GM19328 (cell line): ENCODE results near the gene ZBTB21.
"Not testable (repeated sequence)": the region's sequence is repeated elsewhere in the genome, so short reads cannot be mapped to it uniquely, and the experiment has no call there.

Source experiments
- ATAC-seq: cut with Tn5 transposase; IDR thresholded peaks from one replicate; pipeline ENCODE4 v1.9.1; 2021; ENCODE audit warnings: mild to moderate bottlenecking, moderate library complexity; ENCODE audit not compliant: unreplicated experiment

Gene ZBTB21

GRCh38 chr21:41954654-41955499 lies 55.3 kb downstream of the ZBTB21 start:
- ATAC-seq, result no peak

GRCh38 chr21:41953831-41954653 lies 56.1 kb downstream of the ZBTB21 start, which contains the start of gene C2CD2:
C2CD2 (minus strand) TSS chr21:41954018; CDS start chr21:41953648, 370 bp downstream.
- ATAC-seq, result peak; percentile 45

- ATAC-seq, result peak; percentile 22
These were observed 56.8 kb downstream of the ZBTB21 start for GRCh38 chr21:41953249-41953830.

- no peak for ATAC-seq
These were observed 57.5 kb downstream of the ZBTB21 start for GRCh38 chr21:41952568-41953248.

- ATAC-seq, result no peak
These were observed 58.1 kb downstream of the ZBTB21 start for GRCh38 chr21:41951876-41952567.

GRCh38 chr21:41950941-41951351 lies 59.2 kb downstream of the ZBTB21 start:
- no peak for ATAC-seq

DNA sequence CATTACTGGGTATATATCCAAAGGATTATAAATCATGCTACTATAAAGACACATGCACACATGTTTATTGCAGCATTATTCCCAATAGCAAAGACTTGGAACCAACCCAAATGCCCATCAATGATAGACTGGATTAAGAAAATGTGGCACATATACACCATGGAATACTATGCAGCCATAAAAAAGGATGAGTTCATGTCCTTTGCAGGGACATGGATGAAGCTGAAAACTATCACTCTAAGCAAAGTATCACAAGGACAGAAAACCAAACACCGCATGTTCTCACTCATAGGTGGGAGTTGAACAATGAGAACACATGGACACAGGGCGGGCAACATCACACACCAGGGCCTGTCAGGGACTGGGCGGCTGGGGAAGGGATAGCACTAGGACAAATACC lies 60.5 kb downstream of the ZBTB21 start:
- ATAC-seq, result not testable (repeated sequence)

DNA sequence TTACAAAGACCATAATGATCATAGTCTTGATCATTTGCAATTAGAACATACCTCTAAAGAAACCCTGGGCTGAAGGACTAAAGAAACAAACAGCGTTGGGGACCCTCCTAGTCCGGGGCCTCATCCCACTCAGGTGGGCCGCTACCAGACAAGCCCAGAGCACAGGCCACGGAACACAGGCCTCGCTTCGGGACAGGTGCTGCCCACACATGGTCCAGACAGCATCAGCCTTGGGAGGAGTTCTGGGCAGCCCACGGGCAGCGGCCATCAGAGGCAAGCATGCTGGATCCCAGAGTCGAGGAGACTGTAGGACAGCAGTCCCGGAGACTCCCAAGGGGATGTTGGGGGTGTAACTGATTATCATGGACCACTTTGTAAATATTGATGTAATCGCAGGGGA lies 61.3 kb downstream of the ZBTB21 start:
- ATAC-seq, result no peak

GRCh38 chr21:41948078-41948895 lies 61.9 kb downstream of the ZBTB21 start:
- ATAC-seq, result no peak

DNA sequence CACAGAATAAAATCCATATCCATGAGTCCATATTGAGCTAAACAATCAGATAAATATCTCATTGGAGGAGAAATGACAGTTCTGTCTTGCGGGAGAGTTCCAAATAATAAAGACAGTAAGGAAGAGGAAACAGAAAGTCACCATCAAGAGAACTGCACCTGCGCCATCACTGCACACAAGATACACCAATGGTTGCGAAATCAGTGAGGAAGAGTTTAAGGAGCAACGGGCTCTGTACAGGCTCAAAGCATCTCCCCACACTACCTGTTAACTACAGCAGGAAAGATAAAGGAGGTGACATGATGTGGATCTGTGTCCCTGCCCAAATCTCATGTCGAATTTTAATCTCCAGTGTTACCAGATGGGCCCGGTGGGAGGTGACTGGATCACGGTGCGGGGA lies 64.2 kb downstream of the ZBTB21 start:
- no peak for ATAC-seq

GRCh38 chr21:41943851-41944250 lies 66.3 kb downstream of the ZBTB21 start:
- no peak for ATAC-seq

DNA sequence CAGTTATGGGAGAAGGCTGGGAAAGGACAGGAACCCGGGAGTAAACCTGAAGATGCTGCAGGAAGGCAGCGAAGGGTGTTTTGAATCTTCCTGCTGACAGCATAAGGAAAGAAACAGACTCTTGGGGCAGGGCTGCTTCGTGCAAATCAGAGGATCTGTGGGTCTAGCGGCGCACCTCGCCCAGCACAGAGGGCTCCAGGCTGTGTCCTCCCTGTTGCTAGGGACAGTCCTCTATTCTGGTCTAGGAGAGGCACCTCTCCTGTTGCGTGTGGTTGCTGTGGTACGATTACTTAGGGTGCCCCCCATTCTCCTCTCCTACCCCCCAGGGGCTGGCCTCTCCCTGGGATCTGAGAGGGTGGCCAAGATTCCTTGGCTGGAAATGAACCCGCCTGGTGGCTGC lies 67.7 kb downstream of the ZBTB21 start:
- no peak for ATAC-seq

DNA sequence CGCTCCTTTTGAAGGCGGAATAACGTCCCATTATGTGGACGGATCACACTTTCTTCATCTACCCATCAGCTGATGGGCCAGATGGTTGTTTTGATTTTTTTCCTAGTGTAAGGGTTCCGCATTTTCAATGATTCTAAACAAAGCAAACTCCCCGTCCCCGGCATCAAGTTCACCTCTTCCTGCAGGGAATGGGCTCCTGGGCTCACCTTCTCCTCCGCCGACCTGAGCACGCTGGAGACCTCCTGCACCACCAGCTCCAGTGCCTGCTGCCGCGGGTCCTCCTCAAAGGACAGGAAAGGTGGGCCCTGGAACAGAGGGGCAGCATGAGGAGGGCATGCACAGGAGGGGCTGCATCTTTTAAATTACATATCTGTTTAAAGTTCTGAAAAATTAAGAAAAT lies 68.2 kb downstream of the ZBTB21 start:
- ATAC-seq, result no peak

DNA sequence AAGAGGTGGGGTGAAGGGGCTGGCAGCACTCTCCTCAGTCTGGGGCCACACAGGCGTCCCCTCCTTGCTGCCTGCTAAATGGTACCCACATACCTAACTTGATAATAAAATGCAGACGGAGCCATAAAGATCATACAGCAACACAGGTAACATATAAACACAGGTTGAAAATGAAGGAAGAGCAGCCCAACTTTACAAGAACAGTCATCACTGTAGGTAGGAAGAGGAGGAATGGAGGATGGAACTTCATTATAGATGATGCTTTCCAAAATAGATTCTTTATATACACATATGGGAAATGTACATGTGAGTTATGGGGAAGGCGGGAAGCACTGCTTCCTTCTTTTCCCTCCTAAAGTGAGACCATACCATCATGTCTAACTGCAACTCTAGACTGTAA lies 69.7 kb downstream of the ZBTB21 start:
- no peak for ATAC-seq

DNA sequence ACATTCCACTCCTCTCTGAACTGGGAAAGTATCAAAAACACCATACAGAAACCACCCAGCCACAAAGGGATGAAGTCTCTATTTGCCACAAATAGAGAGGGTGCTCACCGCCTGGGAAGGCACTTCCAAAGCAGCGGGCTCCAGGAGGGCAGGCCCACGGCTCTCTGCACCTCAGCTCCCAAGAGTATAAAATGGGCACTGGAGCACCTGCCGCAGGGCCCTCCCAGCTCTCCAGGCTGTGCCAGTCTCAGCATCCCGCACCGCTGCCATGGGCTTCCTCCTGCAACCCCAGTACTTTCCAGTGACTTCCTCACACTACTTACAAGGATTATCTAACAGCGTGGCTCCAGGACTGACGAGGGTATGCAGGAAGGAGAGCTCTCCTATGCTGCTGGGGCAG lies 70.8 kb downstream of the ZBTB21 start:
- no peak for ATAC-seq
